Prostate gland (tissue), 2 donors: ENCODE data around the gene LTBP3.

Source experiments
- CTCF ChIP-seq, 4 experiments: fragments of 200-600 bp in 2 of 4; fragments of 450-650 bp in 2 of 4; sonication (generic) in 2 of 4; IDR thresholded peaks; 1 replicate in 3 of 4; 2 replicates in 1 of 4; pipeline ENCODE4 v1.5.1; 2016 to 2019; ENCODE audit warnings: antibody characterized with exemption in 4 of 4, mild to moderate bottlenecking in 2 of 4, moderate library complexity in 2 of 4
- POLR2A ChIP-seq: fragments of 450-650 bp; IDR thresholded peaks from one replicate; pipeline ENCODE4 v1.6.1; 2016; ENCODE audit warnings: antibody characterized with exemption, mild to moderate bottlenecking
- POLR2AphosphoS5 ChIP-seq: sonication (generic); formaldehyde crosslinking; IDR thresholded peaks from one replicate; pipeline ENCODE4 v1.6.1; 2017; ENCODE audit warnings: antibody characterized with exemption

- TF ChIP-seq POLR2AphosphoS5: no peak
- TF ChIP-seq POLR2A: no peak
- TF ChIP-seq CTCF (IDR thresholded peaks at IDR 0.05): no peak
Observed at GRCh38 chr11:65571420-65571819, 13.3 kb upstream of the LTBP3 start.
